ENCODE data around the gene ANKRD31. TPM values are rescaled to one million over a fixed set of nuclear protein-coding genes. Genes with fewer than 3 reads are reported as not detected.
"Not testable (repeated sequence)": the region's sequence is repeated elsewhere in the genome, so short reads cannot be mapped to it uniquely, and the experiment has no call there.

Gene ANKRD31
- total and polyA plus RNA-seq, 7 experiments from 2014 or later: 0.22 to 1.6 (median 0.59) TPM

GRCh38 chr5:75250452-75250851 is 13.8 kb upstream of the ANKRD31 start:
- DNase-seq; H3K27ac ChIP-seq (ENCODE audit: low read depth, low read length); H3K27me3 ChIP-seq (ENCODE audit: control insufficient read depth in 2 of 2, insufficient read depth in 2 of 2, low read length in 2 of 2); H3K4me3 ChIP-seq (ENCODE audit: low read length); H3K4me3 Mint-ChIP-seq; intact Hi-C loops (cut with micrococcal nuclease); H3K4me1 ChIP-seq (ENCODE audit: control insufficient read depth in 2 of 2, insufficient read depth in 2 of 2, low read length in 2 of 2); H3K9me3 ChIP-seq (ENCODE audit: control insufficient read depth in 2 of 3, low read length in 3 of 3); H3K36me3 ChIP-seq (ENCODE audit: control insufficient read depth in 2 of 3, insufficient read depth in 3 of 3, low read length in 3 of 3); H3K27ac Mint-ChIP-seq; H3K9me3 Mint-ChIP-seq; ATAC-seq; H3K4me1 Mint-ChIP-seq; POLR2A ChIA-PET; H3K36me3 Mint-ChIP-seq; CTCF ChIA-PET: not testable (repeated sequence)
- H3K27me3 Mint-ChIP-seq: peaks cover 0 to 17% (median 6%) of the 10 kb centered on the region in 5 donors

DNA sequence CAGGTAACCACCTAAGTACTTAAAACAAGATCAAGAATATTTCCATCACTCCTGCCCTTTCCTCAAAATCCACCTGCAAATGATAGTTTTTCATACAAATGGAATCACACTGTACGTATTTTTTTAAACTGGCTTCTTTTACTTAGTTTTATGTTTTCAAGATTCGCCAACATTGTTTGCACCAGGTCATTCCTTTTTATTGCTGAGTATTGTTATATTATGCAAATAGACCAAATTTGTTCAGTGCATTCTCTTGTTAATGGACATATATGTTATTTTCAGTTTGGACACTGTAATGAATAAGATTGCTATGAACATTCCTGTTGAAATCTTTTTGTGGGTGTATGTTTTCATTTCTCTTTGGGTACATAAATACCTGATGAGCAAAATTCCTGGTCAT is 8.3 kb upstream of the ANKRD31 start:
- no peaks in the 10 kb centered on the region for H3K27me3 ChIP-seq (ENCODE audit: control insufficient read depth in 2 of 2, insufficient read depth in 2 of 2, low read length in 2 of 2)
- H3K27ac ChIP-seq (ENCODE audit: low read depth, low read length): no peak overlapping the region
- DNase-seq: no peak
- Mint-ChIP-seq H3K4me3 (no peak overlapping the region), H3K4me1 (no peaks in the 10 kb centered on the region), H3K9me3 (peaks cover 0 to 6% (median 0%) of the 10 kb centered on the region in 11 donors), H3K27ac (no peak overlapping the region), H3K36me3 (no peaks in the 10 kb centered on the region), H3K27me3 (peaks cover 0 to 16% (median 3%) of the 10 kb centered on the region in 5 donors)
- ATAC-seq: no peak
- intact Hi-C loops (cut with micrococcal nuclease): no loop called here
- H3K36me3 ChIP-seq (ENCODE audit: control insufficient read depth in 2 of 3, insufficient read depth in 3 of 3, low read length in 3 of 3): no peaks in the 10 kb centered on the region
- H3K9me3 ChIP-seq (ENCODE audit: control insufficient read depth in 2 of 3, low read length in 3 of 3): no peaks in the 10 kb centered on the region
- ChIA-PET POLR2A (interaction anchor here (1.3 kb wide), 1 partner anchor 191 kb away, joined by 3 read pairs; no protein-coding TSS in a partner anchor), CTCF (interaction anchor here (1.6 kb wide), 1 partner anchor 9 kb away, joined by 4 read pairs; no protein-coding TSS in a partner anchor)
- no peaks in the 10 kb centered on the region for H3K4me1 ChIP-seq (ENCODE audit: control insufficient read depth in 2 of 2, insufficient read depth in 2 of 2, low read length in 2 of 2)
- H3K4me3 ChIP-seq (ENCODE audit: low read length): no peak overlapping the region

GRCh38 chr5:75243510-75243909 is 6.8 kb upstream of the ANKRD31 start:
- Mint-ChIP-seq H3K4me3 (no peak overlapping the region), H3K27me3 (peaks cover 0 to 12% (median 0%) of the 10 kb centered on the region in 5 donors), H3K36me3 (no peaks in the 10 kb centered on the region), H3K9me3 (no peaks in the 10 kb centered on the region), H3K27ac (peak overlapping the region in 1 of 9 donors; percentile 6), H3K4me1 (no peaks in the 10 kb centered on the region)
- Histone ChIP-seq H3K27ac (ENCODE audit: low read depth, low read length) (no peak overlapping the region), H3K27me3 (ENCODE audit: control insufficient read depth in 2 of 2, insufficient read depth in 2 of 2, low read length in 2 of 2) (no peaks in the 10 kb centered on the region), H3K4me3 (ENCODE audit: low read length) (no peak overlapping the region), H3K36me3 (ENCODE audit: control insufficient read depth in 2 of 3, insufficient read depth in 3 of 3, low read length in 3 of 3) (no peaks in the 10 kb centered on the region), H3K4me1 (ENCODE audit: control insufficient read depth in 2 of 2, insufficient read depth in 2 of 2, low read length in 2 of 2) (no peaks in the 10 kb centered on the region), H3K9me3 (ENCODE audit: control insufficient read depth in 2 of 3, low read length in 3 of 3) (no peaks in the 10 kb centered on the region)
- intact Hi-C loops (cut with micrococcal nuclease): no loop called here
- DNase-seq (no peak), ATAC-seq (no peak)
- ChIA-PET CTCF (interaction anchor here (1.4 kb wide), 1 partner anchor 193 kb away, joined by 3 read pairs; no protein-coding TSS in a partner anchor), POLR2A (no interaction called here)

GRCh38 chr5:75243100-75243499 is 6.4 kb upstream of the ANKRD31 start:
- H3K4me3 Mint-ChIP-seq: no peak overlapping the region
- POLR2A ChIA-PET: no interaction called here

DNA sequence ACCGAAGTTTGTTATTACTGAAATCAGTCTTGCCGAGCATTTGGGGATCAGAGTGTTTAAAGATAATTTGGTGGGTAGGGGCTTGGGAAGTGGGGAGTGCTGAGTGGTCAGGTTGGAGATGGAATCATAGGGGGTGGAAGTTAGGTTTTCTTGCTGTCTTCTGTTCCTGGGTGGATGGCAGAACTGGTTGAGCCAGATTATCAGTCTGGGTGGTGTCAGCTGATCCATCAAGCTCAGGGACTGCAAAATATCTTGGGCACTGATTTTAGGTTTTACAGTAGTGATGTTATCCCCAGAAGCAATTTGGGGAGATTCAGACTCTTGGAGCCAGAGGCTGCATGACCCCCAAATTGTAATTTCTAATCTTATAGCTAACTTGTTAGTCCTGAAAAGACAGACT is 5.4 kb upstream of the ANKRD31 start:
- H3K4me1 ChIP-seq (ENCODE audit: control insufficient read depth in 2 of 2, insufficient read depth in 2 of 2, low read length in 2 of 2): peaks cover 0 to 6% of the 10 kb centered on the region in 2 donors
- ATAC-seq (no peak), DNase-seq (no peak)
- POLR2A ChIA-PET: no interaction called here
- H3K9me3 ChIP-seq (ENCODE audit: control insufficient read depth in 2 of 3, low read length in 3 of 3): no peaks in the 10 kb centered on the region
- H3K4me3 ChIP-seq (ENCODE audit: low read length): no peak overlapping the region
- no peak overlapping the region for H3K27ac ChIP-seq (ENCODE audit: low read depth, low read length)
- Mint-ChIP-seq H3K27ac (peak overlapping the region in 1 of 9 donors; percentile 15), H3K9me3 (no peaks in the 10 kb centered on the region), H3K36me3 (no peaks in the 10 kb centered on the region), H3K27me3 (peaks cover 0 to 12% (median 0%) of the 10 kb centered on the region in 5 donors), H3K4me3 (no peak overlapping the region), H3K4me1 (peaks cover 0 to 8% (median 3%) of the 10 kb centered on the region in 7 donors)
- intact Hi-C loops (cut with micrococcal nuclease): no loop called here
- H3K36me3 ChIP-seq (ENCODE audit: control insufficient read depth in 2 of 3, insufficient read depth in 3 of 3, low read length in 3 of 3): no peaks in the 10 kb centered on the region
- H3K27me3 ChIP-seq (ENCODE audit: control insufficient read depth in 2 of 2, insufficient read depth in 2 of 2, low read length in 2 of 2): no peaks in the 10 kb centered on the region
- CTCF ChIA-PET: no interaction called here

More at GRCh38 chr5:75243100-75243499, 6.4 kb upstream of the ANKRD31 start:
- Histone ChIP-seq H3K27me3 (ENCODE audit: control insufficient read depth in 2 of 2, insufficient read depth in 2 of 2, low read length in 2 of 2) (no peaks in the 10 kb centered on the region), H3K36me3 (ENCODE audit: control insufficient read depth in 2 of 3, insufficient read depth in 3 of 3, low read length in 3 of 3) (no peaks in the 10 kb centered on the region), H3K4me1 (ENCODE audit: control insufficient read depth in 2 of 2, insufficient read depth in 2 of 2, low read length in 2 of 2) (no peaks in the 10 kb centered on the region), H3K4me3 (ENCODE audit: low read length) (no peak overlapping the region), H3K27ac (ENCODE audit: low read depth, low read length) (no peak overlapping the region), H3K9me3 (ENCODE audit: control insufficient read depth in 2 of 3, low read length in 3 of 3) (no peaks in the 10 kb centered on the region)
- peaks cover 0 to 4% (median 0%) of the 10 kb centered on the region in 7 donors for H3K4me1 Mint-ChIP-seq
- CTCF ChIA-PET: interaction anchor here (1.4 kb wide), 1 partner anchor 193 kb away, joined by 3 read pairs; no protein-coding TSS in a partner anchor
- H3K27me3 Mint-ChIP-seq: peaks cover 0 to 12% (median 0%) of the 10 kb centered on the region in 5 donors
- ATAC-seq: no peak
- intact Hi-C loops (cut with micrococcal nuclease): no loop called here
- H3K36me3 Mint-ChIP-seq: no peaks in the 10 kb centered on the region
- no peak for DNase-seq
- H3K9me3 Mint-ChIP-seq: no peaks in the 10 kb centered on the region
- H3K27ac Mint-ChIP-seq: peak overlapping the region in 1 of 9 donors; percentile 6

- H3K36me3 ChIP-seq (ENCODE audit: control insufficient read depth in 2 of 3, insufficient read depth in 3 of 3, low read length in 3 of 3): no peaks in the 10 kb centered on the region
- ATAC-seq: no peak
- no peak overlapping the region for H3K4me3 ChIP-seq (ENCODE audit: low read length)
- Mint-ChIP-seq H3K4me1 (peaks cover 3 to 22% (median 18%) of the 10 kb centered on the region in 7 donors), H3K27me3 (peaks cover 0 to 9% (median 0%) of the 10 kb centered on the region in 5 donors), H3K9me3 (no peaks in the 10 kb centered on the region), H3K36me3 (no peaks in the 10 kb centered on the region), H3K27ac (no peak overlapping the region), H3K4me3 (no peak overlapping the region)
- H3K9me3 ChIP-seq (ENCODE audit: control insufficient read depth in 2 of 3, low read length in 3 of 3): no peaks in the 10 kb centered on the region
- H3K27me3 ChIP-seq (ENCODE audit: control insufficient read depth in 2 of 2, insufficient read depth in 2 of 2, low read length in 2 of 2): no peaks in the 10 kb centered on the region
- H3K4me1 ChIP-seq (ENCODE audit: control insufficient read depth in 2 of 2, insufficient read depth in 2 of 2, low read length in 2 of 2): peaks cover 0 to 17% of the 10 kb centered on the region in 2 donors
- DNase-seq: no peak
- CTCF ChIA-PET: no interaction called here
- H3K27ac ChIP-seq (ENCODE audit: low read depth, low read length): no peak overlapping the region
- POLR2A ChIA-PET: interaction anchor here (0.7 kb wide), 1 partner anchor 133 kb away, joined by 3 read pairs; no protein-coding TSS in a partner anchor
- intact Hi-C loops (cut with micrococcal nuclease): loop anchor here (5.0 to 10.0 kb wide), 9 partner anchors 302 to 1672 kb away; partner anchors contain the start of genes HEXB (in 2 of the 2), ANKRA2 (in 1 of the 2), FAM169A (in 1 of the 2) and GFM2 (in 1 of the 2)
Observed at GRCh38 chr5:75239681-75240080, 3.0 kb upstream of the ANKRD31 start.

All from naive thymus-derived CD4-positive, alpha-beta T cell (primary cell).